GM03348 (cell line): ENCODE results near the gene B9D1.
"Not testable (repeated sequence)": the region's sequence is repeated elsewhere in the genome, so short reads cannot be mapped to it uniquely, and the experiment has no call there.

Source experiments
- DNase-seq: peaks from one replicate; pipeline ENCODE4 v3.0.0; 2012; ENCODE audit warnings: low spot score

Gene B9D1

DNA sequence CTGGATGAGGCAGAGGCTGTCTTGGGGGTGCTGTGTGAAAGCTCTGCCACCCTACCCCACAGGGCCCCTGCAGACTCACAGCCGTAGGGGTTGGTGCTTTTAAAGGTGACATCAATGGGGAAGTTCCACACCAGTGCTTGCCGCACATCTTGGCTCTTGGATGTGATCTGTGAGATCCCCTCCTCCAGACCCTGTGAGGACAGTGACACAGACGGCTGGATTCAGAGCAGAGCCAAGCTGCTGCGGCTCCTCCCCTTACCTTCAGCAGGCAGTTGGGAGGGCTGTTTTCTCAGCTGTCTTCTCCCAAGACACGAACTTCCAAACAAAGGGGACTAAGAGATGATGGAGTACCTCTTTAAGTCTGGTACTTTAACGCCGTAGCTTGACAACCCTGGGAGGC, 4.8 kb downstream of the B9D1 start:
- no peak for DNase-seq

DNA sequence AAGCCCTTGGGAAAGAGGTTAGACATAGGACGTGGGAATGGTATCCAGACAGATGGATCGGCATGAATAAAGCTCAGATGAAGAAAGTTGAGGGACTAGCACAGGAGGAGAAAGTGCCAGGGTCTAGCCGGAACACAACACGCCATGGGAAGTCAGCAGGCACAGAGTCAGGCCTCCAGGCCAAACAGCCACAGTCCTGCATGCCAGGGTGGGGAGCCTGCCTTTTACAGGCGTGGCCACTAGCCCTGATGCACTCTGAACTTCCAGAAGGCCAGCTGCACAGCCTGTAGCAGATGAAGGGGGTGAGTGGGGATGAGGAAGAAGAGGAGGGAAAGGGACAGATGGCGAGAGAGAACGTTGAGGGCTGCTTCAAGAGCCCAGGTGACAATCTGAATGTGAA, 5.2 kb downstream of the B9D1 start:
- DNase-seq = no peak

DNA sequence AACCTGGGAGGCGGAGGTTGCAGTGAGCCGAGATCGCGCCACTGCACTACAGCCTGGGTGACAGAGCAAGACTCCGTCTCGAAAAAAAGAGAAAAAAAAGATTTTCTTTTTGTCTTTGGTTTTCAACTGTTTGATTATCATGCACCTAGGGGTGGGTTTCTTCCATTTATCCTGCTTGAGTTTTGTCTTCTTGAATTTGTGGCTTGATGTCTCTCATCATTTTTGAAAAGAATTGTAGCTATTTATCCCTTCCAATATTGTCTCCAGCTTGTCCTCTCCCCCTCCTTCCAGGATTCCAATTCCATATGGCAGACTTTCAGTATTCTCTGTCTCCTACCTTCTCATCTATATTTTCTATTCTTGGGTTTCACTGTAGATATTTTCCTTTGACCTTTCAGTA, 7.8 kb downstream of the B9D1 start:
- no peak for DNase-seq

DNA sequence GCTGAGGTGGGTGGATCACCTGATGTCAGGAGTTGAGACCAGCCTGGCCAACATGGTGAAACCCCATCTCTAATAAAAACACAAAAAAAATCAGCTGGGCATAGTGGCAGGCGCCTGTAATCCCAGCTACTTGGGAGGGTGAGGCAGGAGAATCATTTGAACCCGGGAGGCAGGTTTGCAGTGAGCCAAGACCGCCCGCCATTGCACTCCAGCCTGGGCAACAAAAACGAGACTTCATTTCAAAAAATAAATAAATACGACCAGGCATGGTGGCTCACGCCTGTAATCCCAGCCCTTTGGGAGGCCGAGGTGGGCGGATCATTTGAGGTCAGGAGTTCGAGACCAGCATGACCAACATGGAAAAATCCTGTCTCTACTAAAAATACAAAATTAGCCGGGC, 9.1 kb downstream of the B9D1 start:
- DNase-seq = not testable (repeated sequence)

DNA sequence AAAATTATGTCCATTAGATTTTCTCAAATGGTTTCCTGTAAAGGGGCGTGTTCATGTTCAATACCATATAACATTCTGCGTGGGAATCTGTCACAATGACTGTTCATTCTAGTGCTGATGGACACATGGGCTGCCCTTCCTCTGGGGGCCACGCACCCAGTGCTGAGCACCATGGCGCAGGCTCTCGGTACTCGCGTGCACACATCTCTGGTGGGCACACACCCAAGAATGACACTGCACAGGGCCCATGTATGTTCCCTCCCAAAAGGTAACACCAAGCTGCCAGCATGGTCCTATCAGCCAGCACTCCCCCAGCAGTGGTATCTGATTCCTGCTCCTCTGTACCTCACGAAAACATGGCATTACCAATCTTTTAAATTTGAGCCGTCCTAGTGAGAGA, 13.7 kb downstream of the B9D1 start:
- DNase-seq = no peak

DNA sequence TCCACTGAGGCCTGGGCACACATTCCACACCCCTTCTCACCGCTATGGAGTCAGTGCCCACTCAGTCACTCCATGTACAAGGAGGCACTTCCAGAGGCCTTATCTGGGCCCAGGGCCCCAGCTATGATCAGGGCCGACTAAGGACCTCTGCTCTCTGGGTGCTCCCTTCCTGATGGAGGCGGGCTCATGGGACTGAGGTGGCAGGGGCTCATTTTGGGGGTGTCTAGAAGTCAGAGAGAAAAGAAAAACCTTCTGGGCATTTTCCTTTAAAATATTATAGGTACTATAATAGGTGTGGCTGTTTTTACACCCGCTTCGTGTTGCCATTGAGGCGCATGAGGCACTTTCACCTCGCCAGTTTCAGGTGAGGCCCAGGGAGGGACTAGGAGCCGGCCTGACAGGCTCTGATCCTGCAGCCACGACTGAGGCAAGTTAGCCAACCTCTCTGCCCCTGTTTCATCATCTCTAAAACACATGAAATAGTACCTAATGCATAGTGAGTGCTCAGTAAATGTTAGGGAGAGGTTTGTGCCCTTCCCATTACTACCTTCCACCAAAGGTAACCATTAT, 14.4 kb downstream of the B9D1 start:
- no peak for DNase-seq

DNA sequence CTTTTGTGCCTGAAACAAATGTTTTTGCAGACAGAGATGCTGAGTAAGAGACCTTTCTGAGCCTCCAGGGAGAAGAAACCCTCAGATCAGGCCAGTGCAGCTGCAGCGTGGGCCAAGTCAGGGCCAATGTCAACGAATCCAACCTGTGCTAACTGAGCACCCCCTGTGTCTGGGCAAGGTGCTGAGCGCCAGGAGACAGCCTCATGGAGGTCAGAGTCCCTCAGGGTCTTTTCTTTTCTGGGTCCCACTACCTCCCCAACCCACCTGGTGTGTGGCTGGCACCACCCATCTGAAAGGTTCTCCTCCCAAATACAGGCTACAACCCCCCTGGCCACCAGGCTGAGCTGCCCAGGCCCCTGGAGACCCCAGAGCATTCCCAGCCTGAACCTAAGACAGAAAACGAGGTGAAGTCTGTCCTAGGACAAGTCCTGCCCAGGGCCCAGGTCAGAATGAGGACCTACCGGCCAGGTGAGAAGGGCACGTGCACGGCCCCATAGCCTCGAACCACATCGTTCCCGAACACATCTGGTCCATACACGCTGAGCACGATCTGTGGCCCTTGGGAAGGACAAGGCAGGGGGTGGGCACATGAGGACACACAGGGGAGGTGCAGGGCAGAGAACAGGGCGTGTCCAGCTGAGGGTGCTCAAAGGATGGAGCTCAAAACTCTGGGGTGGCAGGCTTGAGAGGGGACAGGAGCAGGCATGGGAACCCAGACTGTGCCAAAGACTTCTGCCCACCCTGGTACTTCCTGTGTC, 15.0 kb downstream of the B9D1 start:
- no peak for DNase-seq

DNA sequence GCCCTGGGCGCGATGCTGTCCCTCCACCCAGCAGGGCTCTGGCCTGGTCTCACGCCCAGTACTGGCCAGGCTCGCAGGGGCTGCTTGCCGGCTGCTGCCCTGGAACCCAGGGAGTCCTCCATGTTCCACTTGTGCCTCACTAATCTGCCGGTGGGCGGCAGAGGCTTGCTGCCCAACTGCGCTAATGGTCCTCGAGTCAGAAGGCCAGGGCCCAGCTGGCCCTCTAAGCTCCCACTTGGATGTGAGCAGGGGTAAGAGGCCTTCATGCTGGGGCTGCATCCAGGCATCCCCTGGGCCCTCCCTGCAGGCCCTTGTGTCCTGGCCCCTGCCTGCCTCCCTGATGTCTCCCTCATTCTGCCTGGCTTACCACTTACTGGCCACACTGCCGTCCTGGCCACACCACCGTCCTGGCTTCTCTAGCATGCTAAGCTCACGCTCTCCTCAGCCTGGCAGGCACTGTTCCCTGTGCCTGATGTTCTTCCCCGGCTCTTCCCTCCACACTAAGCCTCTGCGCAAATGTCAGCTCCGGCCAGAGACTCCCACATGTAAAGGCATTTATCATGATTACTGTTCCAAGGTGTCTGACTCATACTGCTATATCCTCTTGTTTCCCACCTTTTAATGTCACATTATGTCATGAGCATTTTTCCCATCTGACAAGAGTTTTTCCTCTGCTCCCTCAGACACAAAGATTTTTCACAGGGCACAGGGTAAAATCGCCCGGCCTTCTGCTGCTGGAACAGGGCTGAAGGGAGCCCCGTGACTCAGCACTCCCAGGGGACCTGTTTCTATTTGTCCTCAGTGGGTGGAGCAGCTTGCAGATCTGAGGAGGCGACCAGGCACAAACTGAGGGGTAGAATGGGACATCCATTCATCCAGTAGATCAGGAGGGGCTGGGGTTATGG, 15.9 kb downstream of the B9D1 start:
- peak; percentile 85 for DNase-seq

DNA sequence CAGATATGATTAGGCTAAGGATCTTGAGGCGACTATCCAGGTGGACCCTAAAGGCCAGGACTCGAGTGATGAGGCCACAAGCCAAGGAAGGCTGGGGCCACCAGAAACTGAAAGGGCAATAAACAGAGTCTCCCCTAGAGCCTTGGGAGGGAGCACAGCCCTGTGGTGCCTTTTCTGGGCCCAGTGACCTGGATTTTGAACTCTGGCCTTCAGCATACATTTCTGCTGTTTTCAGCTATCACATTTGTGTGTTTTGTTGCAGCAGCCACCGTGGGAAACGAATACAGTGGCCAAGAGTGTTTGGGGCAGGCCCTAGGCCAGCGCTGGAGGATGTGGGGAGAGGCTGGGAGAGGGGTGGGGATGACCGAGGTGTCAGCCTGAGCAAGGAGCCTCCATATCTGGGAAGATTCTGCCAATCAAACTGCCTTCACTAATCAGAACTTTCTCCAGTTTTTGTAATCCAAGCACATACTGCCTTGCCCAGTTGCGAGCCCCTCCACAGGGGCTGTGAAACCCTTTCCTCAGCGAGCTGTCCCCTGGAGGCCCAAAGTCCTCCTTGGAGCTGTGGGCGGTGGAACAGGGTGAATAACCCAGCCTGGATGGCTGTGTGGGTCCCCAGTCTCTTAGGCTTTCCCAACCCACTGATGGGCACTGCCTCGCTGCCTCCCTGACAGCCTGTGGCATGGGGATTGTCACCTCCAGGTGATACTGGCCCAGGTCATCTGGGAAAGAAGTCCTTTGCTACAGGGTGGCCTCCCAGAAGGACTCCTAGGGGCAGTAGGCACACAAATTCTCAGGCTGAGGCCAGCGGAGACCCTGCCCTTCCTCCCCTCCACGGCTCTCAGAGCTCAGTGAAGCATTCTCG, 16.8 kb downstream of the B9D1 start:
- DNase-seq = no peak

DNA sequence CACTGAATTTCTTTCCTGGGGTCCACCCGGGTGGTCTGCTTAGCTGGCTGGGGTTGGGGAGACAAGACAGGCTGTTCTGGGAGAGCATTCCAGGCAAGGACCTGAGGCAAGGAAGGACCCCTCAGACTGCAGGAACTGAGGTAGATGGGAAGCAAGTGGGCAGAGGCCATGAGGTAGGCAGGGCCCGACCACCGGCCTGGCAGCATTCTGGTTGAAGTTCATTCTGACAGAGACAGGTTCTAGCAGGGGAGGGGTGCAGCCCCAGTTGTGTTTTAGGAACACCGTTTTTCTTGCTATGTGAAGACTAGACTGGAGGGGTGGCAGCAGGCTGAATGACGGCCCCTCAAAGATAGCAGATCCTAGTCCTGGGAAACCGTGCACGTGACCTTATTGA, 17.5 kb downstream of the B9D1 start:
- no peak for DNase-seq

DNA sequence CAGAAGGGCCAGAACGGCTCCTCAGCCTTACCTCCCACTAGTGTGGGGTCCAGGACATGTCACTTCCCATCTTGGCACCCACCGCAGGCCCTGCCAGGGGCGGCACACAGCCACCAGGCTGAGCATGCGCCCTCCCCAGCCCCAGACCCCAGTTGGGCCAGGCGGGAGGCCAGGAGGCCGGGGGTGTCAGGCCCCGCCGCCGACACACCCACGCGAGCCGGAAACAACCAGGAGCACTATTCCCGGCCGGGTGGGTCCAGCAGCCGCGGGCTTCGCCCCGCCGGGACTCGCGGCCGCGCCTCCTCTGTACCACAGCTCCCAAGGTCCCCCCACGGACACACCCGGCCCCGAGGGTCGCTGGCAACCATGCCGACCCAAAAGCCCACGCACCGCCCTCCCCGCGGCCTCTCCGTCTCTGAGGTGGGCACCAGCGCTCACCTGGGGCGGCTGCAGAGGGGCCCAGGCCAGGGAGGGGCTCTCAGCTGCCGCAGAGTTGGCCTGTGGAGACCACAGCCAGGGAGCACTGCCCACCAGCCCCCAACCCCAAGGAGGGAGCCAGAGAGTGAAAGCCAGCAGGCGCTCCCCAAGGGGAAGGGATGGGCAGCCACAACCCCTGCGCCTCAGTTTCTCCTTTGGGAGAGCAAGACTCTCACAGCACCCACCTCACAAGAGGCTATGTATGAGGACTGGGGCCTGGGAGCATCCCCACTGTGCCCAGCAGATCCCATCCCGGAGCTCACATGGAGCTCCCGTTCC, 18.0 kb downstream of the B9D1 start:
- DNase-seq = no peak

DNA sequence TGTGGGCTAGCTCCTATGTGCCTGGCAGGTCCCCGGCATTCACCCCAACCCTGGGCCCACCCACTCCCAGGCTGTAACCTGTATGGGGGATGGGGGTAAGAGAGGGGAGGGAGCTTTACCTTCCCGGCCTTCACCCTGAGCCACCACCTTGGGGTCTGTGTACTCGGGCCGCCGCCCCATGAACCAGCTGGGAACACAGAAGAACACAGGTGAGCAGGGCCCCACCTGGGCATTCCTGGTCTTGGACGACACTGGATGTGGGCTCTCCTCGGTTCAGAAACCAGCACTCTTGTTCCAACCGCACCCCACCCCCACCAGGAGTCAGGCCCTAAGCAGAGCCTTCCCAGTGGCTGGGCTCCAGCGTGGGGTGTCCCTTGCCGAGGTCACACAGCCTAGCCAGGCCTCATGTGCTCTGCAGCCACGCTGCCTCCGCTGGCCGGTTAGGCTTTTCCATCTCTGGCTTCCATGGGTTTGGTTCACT, 18.8 kb downstream of the B9D1 start:
- DNase-seq = no peak

DNA sequence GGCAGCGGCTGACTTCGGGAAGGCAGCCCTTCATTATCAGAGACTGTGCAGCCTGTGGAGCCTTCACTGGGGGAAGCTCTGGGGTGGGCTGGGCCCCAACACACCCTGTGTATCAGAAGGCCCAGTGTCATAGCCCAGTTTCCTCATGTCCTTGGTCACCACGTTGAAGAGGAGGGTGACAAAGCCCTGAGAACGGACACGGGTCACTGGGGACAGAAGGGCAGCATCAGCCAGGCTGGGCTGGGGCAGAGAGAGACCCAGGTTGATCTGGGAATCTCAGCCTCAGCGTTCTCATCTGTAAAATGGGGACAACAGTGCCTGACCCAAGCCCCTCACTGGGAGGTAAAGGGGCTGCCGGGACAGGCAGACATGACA, 19.3 kb downstream of the B9D1 start:
- DNase-seq = no peak

DNA sequence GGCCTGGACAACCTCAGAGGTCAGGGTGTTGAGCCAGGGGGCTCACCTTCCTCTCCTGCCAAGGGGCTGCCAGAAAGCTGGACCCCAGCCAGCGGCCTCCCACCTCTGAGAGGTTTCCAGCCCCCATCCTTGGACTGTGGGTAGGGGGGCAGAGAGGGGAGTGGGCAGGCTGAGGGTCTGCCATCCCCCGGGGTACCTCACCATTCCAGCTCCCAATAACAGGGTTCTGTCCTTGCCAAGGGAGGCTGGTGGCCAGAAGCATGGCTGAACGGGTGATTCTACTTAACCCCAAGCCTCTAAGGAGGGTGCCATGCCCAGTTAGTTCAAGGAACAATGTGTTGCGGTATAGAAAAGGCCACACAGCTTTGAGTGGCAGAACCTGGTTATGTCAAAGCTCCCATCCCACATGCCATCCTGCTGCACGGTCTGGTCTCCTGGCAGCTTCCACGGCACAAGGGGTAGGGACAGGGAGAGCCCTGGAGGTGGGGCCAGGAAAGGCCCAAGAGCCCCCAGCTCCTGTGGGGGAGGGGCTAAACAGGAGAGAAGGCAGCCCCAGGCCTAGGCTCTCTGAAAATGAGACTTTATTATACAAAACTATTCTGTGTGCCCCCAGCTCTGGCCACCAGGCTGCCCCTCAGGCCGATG, 19.8 kb downstream of the B9D1 start:
- DNase-seq = no peak

DNA sequence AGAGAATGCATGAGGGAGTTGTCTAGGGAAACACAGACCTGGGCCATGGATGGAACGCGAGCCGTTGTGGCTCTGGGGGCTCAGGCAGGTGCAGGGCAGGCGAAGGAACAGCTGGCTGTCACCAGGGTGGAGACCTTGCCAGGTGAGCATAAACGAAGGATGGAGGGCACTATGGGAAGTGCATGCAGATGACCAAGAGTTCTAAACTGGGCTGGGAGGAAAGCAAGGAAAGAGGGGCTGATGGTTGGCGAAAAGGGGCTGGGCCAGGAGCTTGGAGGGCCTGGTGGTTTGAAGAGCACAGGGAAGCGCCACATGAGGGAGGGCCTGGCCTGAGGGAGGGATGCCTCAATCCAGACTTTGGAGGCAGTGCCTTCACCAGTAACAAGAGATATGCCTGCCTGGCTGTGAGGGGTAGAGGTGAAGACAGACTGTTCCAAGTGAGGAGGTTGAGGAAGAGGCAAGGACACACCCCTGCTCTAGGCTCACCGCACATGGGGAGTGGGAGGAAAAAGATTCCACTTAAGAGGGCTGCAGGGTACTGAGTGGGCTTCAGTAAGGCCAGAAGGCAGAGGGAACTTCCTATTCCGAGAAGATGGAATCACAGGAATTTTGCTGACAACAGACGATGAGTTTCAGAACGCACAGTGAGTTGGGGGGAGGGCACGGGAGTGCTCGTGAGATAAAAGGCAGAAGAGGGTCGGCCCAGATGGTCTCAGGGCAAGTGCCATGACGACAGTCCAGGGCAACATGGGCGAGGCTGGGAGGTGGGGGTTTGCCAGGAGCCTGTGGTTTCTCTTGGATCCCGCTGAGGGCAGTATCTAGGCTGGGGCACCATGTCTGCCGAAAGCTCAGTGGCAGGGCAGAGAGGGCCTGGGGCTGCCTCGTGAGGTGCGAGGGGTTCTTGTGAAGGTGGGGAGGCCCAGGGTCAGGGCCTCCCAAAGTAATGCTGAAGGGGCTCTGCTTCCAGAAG, 20.6 kb downstream of the B9D1 start:
- no peak for DNase-seq

DNA sequence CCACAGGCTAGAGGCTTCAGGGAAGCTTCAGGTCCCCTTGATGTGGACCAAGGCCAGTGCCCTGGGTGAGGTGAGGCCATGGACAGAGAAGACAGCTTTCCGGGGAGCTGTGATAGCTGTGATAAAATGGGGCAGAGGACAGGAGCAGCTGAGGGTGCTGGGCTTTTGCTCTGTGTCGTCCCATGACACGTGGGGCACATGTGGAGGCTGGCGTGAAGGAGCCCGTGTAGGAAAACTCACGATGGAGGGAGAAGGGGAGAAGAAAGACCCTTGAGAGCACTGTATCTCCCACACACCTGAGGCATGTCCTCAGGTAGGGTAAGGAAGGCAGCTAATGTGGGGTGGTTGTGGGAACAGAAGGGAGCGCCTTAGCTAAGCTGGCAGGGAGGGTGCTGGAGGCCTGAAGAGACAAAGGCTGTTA, 21.3 kb downstream of the B9D1 start:
- DNase-seq = no peak

DNA sequence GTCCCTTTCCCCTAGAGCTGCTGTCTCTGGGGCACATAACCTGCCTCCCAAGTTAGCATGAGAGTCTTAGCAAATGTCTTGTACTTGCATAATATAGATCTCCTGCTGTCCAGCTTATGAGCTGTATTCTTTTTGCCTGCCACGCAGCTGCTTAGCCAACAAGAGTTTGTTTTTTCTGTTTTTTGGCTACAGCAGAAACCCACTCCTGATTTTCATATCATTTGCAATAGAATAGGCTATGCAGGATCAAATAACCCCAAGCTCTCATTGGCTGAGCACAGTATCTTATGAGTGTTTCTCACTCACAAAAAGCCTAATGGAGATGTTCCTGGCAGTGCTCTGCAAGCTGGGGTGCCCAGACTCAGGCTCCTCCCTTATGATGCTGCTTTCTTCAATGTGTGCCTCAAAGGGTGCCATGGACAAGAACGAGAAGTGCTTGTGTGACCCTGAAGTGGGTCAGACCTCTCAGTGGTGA, 23.1 kb downstream of the B9D1 start:
- no peak for DNase-seq

DNA sequence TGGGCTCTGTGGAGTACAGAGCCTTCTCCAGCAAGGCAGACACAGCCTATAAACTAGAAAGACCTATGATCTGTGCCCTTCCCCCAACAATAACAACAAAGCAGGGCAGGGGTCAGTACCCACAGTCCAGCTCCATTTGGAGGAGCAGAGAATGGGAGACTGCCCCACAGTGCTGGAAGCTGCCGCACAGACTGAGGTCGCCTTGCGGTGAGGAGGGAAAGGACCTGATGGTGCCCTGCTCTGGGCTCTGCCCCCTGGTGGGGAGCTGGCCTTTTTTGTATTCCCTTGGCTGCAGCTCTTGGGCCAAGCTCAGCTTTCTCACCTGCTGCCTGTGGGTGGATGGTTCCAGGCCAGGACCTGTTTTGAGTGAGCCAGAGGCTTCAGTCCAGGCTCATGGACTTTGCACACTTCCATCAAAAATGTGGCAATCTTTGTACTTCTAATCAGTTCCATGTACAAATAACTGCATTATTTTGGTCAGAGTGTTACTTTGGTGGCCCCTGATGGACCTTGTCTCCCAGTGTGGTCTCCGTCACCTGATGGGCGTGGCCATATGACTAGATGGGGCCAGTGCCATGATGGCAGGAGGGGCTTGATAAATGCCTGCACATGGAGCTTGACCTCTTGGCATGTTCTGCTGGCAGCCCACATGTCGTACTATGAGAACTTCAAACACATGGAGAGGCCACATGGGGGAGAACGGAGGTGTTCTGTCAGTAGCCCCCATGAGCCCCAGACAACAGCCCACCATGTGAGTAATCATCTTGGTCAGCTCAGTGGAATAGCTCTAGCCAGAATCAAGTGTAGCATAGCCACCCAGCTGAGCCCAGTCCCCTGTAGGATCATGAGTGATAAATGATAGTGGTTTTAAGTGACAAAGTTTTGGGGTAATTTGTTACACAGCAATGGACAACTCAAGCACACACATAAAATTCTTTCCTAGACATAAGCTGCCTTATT, 24.2 kb downstream of the B9D1 start:
- DNase-seq = peak; percentile 31
